HG03025 (cell line): ENCODE data around the gene SATB1.
"Not testable (repeated sequence)": the region's sequence is repeated elsewhere in the genome, so short reads cannot be mapped to it uniquely, and the experiment has no call there.

Experiments
- ATAC-seq: cut with Tn5 transposase; IDR thresholded peaks from one replicate; pipeline ENCODE4 v1.9.1; 2021; ENCODE audit warnings: mild to moderate bottlenecking, moderate library complexity; ENCODE audit not compliant: unreplicated experiment, low FRiP score

SATB1 gene

DNA sequence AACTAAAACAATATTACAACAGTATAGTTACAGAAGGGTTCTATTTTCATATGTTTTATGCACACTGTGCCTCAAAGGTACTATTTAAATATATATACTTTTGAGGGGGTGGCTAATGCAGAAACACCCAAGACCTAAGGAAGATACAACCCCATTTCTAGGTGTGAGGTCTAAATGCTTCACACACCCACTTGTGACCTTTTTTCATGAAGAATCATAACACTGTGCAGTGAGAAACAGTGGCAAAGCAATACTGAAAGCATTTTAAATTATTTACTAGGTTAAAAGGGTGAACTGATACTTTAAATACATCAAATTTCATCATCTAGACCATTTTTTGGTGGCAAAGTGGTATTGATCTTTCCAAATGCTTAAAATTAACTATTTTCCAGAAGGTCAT is 67.4 kb downstream of the SATB1 start:
- no peak for ATAC-seq

DNA sequence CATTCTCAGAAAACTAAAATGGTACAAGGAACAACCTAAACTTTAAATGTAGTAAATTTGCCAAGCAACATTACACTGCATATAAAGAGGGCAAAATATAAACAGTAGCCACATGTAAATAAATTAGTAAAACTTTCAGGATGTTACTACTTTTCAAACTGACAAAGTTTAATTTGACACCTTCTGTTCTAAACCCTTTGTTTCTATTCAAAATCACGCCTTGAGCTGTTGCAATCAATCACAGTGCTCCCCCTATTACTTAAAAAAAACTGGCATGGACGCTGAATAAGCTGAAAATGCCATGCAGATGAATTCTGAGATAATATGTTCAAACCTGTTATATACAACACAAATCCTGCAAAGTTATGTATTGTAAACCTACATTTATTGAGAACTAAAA is 69.3 kb downstream of the SATB1 start:
- ATAC-seq: no peak

DNA sequence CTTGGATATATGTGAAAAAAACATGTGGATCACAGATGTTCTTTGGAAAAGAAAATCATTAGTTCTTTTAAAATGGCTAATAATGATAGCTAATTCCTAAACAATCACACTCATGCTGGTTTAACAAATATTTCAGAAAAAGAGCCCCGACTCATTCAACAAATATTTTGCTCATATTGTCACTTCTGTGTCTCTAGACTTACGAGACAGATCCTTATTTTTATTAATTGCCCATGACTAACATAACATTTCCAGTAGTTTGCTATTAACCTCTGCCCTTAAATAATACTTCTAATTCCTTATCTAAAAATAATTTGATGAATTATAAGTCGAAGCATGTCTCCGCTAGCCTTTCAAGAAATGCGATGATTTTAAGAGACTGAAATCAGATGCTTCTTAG is 70.4 kb downstream of the SATB1 start:
- no peak for ATAC-seq

DNA sequence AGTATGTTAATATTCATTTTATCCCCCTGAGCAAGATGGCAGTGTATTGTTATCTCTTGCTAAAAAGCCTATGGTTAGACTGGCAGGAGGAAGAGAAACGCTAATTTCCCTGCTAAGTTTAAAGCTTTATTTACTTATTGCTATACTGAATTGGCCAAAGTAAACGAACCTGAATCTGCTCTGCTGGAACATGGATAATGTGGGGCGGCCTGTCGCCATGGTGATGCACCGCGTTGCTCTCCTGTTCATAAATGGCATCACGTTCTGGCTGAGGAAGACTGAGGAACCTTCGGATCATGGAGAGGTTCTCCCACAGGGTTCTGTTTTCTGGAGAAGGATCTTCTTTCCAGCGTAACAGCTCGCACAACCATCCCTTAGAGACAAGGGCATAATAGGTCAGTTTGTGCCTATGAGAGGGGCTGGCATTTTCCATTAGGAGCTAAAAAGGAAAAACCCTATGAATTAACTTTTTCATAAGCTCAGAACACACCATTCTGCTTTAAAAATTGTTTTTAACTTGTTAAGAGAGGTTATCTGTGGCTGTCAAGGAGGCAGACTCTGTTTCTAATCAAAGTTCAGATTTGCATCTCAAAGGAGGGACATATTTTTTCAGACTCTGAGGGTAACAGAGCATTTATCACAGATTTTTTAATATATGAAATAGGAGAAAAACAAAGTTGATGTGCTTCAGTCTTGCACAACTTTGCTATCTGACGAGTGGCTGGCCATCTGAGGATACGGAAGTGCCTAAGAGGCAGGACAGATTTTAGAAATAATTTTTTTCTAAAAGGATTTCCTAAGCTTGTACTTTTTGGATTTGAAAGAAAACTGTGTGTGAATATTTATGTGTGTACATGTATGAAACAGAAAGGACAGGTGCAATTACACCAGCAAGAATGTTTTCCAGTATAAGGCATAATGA is 73.1 kb downstream of the SATB1 start:
- ATAC-seq: no peak

DNA sequence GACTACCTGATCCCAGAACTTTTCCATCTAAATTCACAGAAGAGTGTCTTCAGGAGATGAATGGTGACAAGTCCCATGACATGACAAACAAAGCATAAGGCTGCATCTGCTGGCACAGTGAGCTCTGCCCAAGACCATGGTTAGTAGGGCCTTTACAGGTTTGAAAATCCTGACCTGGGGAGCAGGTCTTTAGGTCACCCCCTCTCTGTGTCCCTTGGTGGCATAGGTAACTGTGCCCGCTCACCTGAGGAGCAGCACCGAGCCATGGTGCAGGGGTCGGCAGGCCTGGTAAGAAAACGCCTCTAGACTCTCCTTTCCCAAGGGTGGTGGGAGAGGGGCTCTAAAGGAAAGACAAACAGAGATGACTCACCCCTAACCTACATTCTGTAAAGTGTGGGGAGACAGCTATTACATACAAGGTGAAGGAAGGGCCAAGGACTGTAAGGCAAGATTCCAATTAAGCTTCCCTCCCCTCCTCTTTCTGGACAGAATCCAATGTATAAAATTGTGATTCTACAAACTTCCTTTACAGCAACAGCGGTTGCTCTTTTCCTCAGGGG is 74.0 kb downstream of the SATB1 start:
- ATAC-seq: no peak

DNA sequence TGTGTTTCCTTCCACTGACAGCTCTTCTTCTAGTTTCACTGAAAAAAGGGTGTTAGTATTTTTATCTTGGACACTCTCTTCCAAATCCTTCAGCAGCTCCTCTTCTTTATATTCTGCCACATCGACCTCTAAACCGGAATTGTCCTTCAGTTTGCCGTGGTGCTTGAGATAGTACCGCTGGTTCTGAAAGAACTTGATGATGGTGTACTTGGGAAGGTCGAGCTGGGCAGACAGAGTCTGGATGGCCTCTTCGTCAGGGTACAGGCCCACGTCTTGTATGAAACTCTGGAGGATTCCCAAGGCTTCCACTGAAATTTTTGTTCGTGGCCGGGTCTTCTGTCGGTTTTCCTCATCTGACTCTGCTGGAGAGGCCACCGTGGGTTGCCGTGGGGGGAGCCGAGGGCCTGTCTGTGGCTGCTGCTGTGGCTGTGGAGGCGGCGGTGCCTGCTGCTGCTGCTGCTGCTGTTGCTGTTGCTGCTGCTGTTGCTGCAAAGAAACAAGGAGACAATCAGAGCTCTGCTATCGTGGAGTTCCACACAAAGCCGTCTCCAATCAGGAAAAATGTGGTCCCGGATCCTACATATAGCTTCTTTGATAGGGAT is 75.8 kb downstream of the SATB1 start:
- no peak for ATAC-seq

DNA sequence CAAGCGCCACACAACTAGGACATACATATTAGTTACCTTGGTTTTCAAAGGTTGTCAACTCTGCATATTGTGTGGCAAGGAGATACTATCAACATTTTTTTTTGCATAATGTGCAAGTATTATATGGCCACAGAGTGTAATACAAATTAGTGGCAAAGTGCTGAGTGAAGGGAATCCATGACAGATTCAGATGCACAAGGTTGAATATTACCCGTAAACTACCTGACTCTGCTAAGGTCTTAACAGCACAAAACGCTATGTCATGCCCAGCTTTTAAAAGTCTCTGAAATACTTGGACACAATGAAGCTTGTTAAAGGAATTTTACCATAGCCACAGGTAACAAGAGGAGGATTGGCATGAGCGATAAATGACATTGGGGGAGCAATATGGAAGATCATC is 79.0 kb downstream of the SATB1 start:
- ATAC-seq: no peak

DNA sequence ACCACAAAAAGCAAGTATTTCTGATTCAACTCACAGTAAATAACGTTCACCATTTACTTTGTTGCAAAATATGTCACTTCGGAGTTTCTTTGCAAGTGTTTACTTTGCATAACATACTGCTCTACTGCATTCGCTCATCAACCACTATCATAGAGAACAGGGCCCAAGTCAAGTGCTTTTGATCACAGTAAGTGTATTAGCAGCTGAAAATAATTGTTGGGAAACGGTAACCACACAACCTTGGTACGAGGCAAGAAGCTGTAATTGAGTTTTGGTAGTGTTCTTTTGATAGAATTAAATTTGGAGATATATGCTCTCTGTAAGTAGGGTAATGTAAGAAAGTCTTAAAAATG is 80.1 kb downstream of the SATB1 start:
- ATAC-seq: no peak

DNA sequence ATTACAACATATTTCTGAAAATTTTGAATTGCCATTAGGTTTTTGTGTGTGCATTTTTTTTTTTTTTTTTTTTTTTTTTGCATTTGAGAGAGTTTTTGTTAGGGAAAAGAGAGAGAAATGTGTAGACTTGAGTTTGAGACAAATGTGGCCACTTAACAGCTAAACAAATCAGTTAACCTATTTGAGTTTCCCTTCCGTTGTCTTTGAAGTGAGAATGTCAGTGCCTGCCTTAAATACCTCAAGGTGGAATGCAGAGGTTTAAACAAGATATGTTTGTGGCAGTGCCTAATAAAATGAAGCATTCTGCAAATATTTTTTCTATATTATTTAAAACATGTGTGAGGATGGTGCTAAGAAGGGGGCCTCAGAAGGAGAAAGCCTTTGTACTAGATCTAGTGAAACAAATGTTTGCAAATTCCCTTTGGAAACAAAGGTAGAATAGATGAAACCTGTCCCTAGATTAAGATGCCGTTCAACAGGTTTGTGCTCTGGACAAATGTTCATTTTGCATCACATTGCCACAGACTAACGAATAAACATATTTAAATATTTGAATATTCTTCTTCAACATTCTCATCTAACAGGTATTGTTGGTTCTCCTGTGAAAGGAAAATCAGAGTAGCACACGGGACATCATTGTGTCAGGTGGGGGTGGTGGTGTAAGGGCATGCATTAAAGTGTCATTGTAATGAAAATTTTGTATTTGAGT is 80.7 kb downstream of the SATB1 start:
- no peak for ATAC-seq

DNA sequence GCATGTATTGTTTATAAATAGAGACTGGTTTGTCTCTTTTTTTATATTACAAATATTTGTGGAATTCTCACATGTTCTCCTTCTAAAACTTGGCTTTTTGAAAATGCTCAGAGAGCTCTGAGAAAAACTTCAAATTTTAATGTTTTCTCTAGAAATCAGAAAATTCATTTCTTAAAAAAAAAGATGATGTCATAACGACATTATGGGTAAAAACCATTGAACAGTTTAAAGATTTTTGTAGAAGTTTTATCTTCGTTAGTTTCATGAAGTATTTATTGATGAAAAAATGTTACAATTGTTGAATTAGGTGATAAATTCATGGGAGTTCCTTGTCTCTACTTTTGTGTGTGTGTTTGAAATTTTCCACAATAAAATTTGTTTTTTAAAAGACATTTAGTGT is 81.3 kb downstream of the SATB1 start:
- ATAC-seq: no peak

DNA sequence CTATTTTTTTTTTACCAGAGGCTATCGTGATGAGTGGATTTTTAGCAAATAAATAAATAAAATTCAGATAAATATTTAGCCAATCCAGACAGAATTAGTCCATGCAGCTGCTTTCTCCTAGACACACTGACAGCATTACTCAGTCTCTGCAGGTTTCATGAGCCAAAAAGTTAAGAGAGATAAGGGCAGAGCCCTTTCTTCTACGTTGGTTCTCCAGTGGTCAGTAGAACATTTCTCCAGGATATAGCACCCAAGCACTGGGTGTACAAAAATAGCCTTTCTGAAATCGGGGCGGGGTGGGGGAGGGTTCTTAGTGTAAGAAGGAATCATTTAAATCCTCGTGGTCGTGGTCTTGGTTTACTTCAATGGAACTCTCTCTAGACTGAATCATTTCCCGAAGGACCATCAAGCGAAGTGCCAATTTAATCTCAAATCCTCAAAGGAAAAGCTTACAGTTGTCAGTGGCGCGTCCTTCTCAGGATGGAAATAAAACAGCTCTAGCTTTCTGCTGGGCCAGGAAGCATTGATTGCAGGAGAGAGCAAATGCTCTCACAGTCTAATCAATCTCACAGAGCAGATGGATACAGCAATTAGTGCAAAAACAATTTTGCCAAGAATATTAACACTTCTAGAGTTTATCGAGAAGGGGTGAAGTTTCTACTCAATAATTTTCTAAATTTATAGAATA is 86.2 kb downstream of the SATB1 start:
- no peak for ATAC-seq

DNA sequence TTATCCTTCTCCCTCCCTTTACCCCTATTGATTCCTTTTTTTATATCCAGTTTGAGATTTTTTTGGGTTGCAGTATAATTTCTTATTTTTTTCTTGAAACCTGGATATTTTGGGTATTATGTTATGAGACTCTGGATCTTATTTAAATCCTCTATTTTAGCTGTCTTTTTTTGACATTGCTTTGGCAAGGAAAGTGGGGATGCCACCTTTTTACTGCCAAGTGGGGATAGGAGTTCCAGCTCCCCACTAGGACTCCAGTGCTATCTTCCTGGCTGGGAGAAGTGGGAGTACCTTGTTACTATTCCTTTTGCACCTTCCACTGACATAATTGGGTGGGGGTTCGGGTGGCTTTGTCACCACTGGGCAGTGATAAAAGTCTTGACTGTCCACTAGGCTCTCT is 87.9 kb downstream of the SATB1 start:
- ATAC-seq: no peak

DNA sequence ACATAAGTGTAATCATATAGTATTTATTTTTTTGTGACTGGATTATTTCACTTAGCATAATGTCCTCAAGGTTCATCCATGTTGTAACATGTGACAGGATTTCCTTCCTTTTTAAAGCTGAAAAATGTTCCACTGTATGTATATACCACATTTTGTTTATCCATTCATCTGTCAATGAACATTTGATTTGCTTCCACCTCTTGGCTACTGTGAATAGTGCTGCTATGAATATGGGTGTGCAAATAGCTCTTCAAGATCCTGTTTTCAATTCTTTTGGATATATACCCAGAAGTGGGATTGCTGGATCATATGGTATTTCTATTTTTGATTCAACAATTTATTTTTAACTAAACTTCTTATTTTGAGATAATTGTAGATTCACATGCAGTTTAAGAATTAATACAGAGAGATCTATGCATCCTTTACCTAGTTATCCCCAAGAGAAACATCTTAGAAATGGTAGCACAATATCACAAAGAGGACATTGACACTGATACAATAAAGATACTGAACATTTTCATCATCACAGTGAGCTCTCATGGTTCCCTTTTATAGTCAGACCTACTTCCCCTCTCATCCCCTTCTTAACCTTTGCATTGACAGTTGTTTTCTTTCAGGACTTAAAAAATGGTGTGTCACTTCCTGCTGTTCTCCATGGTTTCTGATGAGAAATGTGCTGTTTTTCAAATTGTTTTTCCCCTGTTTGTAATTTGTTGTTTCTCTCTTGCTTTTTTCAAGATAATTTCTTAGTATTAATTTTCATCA is 90.1 kb downstream of the SATB1 start:
- no peak for ATAC-seq

DNA sequence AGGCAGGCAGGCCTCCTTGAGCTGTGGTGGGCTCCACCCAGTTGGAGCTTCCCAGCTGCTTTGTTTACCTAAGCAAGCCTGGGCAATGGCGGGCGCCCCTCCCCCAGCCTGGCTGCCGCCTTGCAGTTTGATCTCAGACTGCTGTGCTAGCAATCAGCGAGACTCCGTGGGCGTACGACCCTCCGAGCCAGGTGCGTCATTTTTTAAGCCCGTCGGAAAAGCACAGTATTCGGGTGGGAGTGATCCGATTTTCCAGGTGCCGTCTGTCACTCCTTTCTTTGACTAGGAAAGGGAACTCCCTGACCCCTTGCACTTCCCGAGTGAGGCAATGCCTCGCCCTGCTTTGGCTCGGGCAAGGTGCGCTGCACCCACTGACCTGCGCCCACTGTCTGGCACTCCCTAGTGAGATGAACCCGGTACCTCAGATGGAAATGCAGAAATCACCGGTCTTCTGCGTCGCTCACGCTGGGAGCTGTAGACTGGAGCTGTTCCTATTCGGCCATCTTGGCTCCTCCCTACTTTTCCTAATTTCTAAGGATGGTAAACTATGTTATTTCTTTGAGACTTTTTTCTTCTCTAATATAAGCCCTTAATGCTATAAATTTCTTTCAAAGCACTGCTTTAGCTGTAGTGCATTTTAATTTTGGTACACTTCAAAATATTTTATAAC is 94.2 kb downstream of the SATB1 start:
- ATAC-seq: not testable (repeated sequence)

DNA sequence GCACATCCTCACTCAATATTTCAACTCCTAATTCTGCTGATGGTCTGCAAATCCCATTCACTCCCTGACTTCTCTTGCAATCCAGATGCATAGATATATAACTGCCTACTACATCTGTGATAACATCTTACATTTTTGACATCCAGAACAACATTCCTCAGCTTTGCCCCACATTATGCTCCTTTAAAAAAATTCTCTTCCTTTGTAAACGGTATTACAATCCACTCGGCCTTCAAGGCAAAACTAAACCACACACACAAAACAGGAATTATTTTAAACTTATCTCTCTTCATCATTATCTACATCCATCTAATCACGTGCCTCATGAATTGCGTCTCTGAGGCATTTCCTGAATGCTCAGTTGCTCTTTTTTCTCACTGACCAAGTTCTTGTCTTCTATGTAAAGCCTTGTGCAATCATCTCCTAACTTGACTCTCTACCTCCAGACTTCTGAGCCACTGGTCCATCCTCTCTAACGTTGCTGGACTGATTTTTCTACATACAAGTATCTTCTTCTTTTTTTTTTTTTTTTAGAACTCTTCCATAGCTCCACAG is 117.0 kb downstream of the SATB1 start:
- no peak for ATAC-seq

DNA sequence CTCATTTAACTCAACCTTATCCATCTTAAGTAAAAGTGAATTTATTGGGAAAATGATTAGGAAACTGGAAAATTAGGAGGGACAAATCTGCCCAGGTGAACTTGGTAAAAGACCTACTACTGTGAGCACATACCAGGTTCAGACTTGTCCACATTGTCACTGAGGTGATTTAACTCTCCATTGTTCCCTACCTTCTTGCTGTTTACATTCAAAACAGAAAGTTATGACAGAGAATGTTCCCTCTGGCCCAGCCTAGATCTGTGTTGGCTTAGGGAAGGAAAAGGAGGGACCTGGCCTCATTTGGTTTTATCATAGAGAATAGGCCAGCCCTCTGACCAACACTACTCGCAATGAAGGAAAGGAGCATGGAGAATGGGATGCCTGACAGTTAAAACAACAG is 117.6 kb downstream of the SATB1 start:
- no peak for ATAC-seq

DNA sequence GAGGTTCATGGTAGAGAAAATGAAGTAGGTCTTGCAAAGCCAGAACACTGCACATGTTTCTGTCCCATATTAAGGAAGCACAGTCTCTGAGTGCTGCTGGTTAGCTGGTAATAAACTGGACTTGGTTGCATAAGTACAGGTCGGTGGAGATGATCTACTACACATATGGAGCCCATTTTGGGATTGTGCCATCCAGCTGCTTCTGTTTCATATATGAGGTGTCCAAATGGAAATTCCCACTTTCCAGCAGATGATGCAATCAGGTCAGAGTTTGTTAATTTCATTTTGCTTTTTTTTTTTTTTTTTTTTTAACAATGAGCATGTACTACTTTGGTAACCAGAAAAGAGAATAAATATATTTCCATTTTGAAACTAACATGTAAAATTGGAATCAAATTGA is 122.6 kb downstream of the SATB1 start:
- ATAC-seq: no peak

DNA sequence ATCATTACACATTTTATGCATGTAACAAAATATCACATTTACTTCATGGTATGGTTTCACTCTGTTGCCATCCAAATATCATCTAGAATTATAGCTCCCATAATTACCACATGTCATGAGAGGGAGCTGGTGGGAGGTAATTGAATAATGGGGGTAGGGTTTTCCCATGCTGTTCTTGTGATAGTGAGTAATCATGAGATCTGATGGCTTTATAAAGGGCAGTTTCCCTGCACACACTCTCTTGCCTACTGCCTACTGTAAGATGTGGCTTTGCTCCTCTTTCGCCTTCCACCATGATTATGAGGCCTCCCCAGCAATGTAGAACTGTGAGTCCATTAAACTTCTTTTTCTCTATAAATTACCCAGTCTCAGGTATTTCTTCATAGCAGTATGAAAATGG is 123.4 kb downstream of the SATB1 start:
- ATAC-seq: no peak

DNA sequence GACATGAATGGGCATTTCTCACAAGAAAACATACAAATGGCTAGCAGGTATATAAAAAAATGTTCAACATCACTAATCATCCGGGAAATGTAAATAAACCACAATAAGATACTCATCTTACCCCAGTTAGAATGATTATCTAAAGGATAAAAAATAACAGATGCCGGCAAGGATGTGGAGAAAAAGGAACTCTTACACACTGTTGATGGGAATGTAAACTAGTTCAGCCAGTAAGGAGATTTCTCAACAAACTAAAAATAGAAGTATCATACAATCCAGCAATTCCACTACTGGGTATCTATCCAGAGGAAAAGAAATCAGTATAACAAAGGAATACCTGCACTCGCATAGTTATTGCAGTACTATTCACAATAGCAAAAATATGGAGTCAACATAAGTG is 124.2 kb downstream of the SATB1 start:
- no peak for ATAC-seq
